ENCODE measurements around the gene PELI3. TPM values are rescaled to one million over a fixed set of nuclear protein-coding genes. Genes with fewer than 3 reads are reported as not detected.

PELI3 gene
- polyA plus RNA-seq, 1 donor from 2014 or later: 13.3 TPM

DNA sequence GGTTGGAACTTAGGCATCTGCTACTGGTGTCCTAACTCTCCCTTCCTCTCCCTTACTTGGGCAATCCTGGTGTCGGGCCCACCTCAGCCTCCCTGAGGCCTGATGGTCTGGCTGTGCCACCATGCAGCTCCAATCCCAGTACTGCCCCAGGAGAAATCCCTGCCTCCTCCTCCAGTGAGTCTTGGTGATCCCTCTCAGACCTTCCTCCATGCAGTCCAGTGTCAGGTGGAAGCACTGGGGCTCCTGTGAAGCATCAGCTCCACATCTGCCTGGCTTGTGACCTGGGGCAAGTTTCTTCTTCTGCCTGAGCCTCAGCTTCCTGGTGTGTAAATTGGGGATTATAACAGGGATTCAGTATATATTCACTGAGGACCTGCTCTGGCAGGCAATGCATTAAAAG is 1.8 kb upstream of the PELI3 start:
- Histone ChIP-seq H3F3A (ENCODE audit: insufficient read depth, low read length, poor library complexity, severe bottlenecking) (no peaks in the 10 kb centered on the region), H3K9ac (ENCODE audit: low read length) (no peak overlapping the region), H3K27ac (ENCODE audit: low read length) (no peak overlapping the region), H4K20me1 (ENCODE audit: insufficient read depth) (no peaks in the 10 kb centered on the region), H3K9me3 (ENCODE audit: low read length) (no peaks in the 10 kb centered on the region), H3K36me3 (ENCODE audit: insufficient read depth, low read length) (no peaks in the 10 kb centered on the region), H3K9me2 (ENCODE audit: insufficient read depth, low read length) (no peaks in the 10 kb centered on the region), H2AFZ (ENCODE audit: low read depth, low read length) (no peak overlapping the region), H3K27me3 (ENCODE audit: insufficient read depth, low read depth, low read length) (no peaks in the 10 kb centered on the region), H3K4me2 (ENCODE audit: low read length) (no peak overlapping the region), H3K79me2 (replicated peaks; ENCODE audit: insufficient read depth, low read length) (no peaks in the 10 kb centered on the region), H3K4me3 (ENCODE audit: low read length) (no peak overlapping the region)
- TF ChIP-seq EZH2 (IDR thresholded peaks at IDR 0.05; ENCODE audit: borderline replicate concordance, insufficient read depth, low read length, poor library complexity, severe bottlenecking): no peak

DNA sequence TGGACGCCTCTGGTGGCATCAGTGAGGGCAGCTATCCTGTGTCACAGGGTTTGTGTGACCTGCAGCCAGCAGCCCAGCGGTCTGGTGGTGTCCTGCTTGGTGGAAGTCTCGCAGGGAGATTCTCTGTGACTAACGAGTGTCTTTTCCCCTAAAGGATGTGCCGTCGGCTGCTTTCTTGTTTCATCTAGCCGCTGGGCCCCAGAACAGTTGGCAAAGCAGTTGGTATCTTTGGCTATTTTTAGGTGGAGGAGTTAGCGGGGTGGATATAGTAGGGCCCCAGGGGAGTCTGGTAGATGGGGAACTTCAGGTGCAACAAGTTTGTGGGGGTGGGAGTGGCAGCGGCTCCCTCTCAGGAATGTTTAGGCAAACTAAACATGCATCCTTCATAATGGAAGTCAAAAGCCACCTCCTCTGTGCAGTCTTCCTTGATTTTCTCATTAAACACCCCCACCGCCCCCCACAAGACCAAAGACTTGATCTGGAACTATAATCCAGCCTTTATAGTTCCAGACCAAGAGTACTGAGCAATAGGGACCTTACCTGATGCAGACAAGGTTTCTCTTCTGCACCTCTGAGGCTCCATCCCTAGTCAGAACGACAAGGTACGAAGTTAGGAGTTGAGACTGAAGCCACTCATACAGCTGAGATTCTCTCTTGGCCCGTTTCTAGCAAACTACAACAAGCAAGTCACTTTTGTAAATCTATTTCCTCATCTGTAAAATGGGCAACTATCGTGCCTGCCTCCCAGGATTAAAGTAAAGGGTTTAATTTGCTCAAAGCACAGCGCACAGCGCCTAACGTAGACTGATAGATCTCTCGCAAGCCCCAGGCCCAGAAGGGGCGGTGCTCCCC is 1.1 kb upstream of the PELI3 start:
- no peaks in the 10 kb centered on the region for H3K9me3 ChIP-seq (ENCODE audit: low read length)
- peak overlapping the region; percentile 66 for H3K4me3 ChIP-seq (ENCODE audit: low read length)
- H2AFZ ChIP-seq (ENCODE audit: low read depth, low read length): no peak overlapping the region
- peak overlapping the region; percentile 91 for H3K9ac ChIP-seq (ENCODE audit: low read length)
- no peaks in the 10 kb centered on the region for H3K36me3 ChIP-seq (ENCODE audit: insufficient read depth, low read length)
- no peaks in the 10 kb centered on the region for H4K20me1 ChIP-seq (ENCODE audit: insufficient read depth)
- no peaks in the 10 kb centered on the region for H3K9me2 ChIP-seq (ENCODE audit: insufficient read depth, low read length)
- H3K27me3 ChIP-seq (ENCODE audit: insufficient read depth, low read depth, low read length): no peaks in the 10 kb centered on the region
- H3F3A ChIP-seq (ENCODE audit: insufficient read depth, low read length, poor library complexity, severe bottlenecking): no peaks in the 10 kb centered on the region
- no peak overlapping the region for H3K27ac ChIP-seq (ENCODE audit: low read length)
- TF ChIP-seq, protein P1, sequence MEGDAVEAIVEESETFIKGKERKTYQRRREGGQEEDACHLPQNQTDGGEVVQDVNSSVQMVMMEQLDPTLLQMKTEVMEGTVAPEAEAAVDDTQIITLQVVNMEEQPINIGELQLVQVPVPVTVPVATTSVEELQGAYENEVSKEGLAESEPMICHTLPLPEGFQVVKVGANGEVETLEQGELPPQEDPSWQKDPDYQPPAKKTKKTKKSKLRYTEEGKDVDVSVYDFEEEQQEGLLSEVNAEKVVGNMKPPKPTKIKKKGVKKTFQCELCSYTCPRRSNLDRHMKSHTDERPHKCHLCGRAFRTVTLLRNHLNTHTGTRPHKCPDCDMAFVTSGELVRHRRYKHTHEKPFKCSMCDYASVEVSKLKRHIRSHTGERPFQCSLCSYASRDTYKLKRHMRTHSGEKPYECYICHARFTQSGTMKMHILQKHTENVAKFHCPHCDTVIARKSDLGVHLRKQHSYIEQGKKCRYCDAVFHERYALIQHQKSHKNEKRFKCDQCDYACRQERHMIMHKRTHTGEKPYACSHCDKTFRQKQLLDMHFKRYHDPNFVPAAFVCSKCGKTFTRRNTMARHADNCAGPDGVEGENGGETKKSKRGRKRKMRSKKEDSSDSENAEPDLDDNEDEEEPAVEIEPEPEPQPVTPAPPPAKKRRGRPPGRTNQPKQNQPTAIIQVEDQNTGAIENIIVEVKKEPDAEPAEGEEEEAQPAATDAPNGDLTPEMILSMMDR (IDR thresholded peaks at IDR 0.05; ENCODE audit: poor library complexity, severe bottlenecking): no peak
- TF ChIP-seq RAD21 (conservative IDR thresholded peaks at IDR 0.05): no peak
- TF ChIP-seq, protein P2, sequence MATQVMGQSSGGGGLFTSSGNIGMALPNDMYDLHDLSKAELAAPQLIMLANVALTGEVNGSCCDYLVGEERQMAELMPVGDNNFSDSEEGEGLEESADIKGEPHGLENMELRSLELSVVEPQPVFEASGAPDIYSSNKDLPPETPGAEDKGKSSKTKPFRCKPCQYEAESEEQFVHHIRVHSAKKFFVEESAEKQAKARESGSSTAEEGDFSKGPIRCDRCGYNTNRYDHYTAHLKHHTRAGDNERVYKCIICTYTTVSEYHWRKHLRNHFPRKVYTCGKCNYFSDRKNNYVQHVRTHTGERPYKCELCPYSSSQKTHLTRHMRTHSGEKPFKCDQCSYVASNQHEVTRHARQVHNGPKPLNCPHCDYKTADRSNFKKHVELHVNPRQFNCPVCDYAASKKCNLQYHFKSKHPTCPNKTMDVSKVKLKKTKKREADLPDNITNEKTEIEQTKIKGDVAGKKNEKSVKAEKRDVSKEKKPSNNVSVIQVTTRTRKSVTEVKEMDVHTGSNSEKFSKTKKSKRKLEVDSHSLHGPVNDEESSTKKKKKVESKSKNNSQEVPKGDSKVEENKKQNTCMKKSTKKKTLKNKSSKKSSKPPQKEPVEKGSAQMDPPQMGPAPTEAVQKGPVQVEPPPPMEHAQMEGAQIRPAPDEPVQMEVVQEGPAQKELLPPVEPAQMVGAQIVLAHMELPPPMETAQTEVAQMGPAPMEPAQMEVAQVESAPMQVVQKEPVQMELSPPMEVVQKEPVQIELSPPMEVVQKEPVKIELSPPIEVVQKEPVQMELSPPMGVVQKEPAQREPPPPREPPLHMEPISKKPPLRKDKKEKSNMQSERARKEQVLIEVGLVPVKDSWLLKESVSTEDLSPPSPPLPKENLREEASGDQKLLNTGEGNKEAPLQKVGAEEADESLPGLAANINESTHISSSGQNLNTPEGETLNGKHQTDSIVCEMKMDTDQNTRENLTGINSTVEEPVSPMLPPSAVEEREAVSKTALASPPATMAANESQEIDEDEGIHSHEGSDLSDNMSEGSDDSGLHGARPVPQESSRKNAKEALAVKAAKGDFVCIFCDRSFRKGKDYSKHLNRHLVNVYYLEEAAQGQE (IDR thresholded peaks at IDR 0.05; ENCODE audit: borderline replicate concordance): no peak
- no peak overlapping the region for H3K4me2 ChIP-seq (ENCODE audit: low read length)
- H3K79me2 ChIP-seq (replicated peaks; ENCODE audit: insufficient read depth, low read length): no peaks in the 10 kb centered on the region

DNA sequence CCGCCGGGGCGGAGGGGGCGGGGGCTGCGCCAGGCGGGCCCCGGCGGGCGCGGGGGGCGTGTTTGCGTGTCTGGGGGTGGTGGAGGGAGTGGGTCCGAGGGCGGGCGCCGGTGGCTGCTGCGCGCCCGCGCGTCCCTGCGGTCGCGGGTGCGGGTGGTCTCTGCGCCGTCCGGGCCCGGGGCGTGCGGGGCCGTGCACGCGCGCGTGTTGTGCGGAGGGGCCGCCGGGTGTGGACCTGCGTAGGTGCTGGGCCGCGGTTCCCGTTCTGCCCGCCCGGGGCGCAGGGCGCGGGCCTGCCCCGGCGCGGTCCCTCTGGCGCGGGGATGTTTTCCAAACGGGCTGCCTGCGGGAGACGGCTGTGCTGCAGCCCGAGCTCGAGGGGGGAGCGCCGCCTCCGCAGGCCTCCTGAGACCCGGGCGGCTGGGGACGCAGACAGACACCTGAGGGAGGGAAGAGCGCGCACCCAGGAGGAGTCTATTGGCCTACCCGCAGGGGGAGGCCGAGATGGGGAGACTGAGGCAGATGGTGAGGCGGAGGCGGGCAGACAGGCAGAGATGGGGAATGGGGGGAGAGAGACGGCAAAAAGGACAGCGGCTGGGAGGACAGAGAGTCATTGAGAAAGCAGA is 442 bp downstream of the PELI3 start:
- Histone ChIP-seq H3K27ac (ENCODE audit: low read length) (peak overlapping the region; percentile 58), H3K79me2 (replicated peaks; ENCODE audit: insufficient read depth, low read length) (no peaks in the 10 kb centered on the region), H3K27me3 (ENCODE audit: insufficient read depth, low read depth, low read length) (no peaks in the 10 kb centered on the region), H4K20me1 (ENCODE audit: insufficient read depth) (no peaks in the 10 kb centered on the region), H3K9me2 (ENCODE audit: insufficient read depth, low read length) (no peaks in the 10 kb centered on the region), H3K36me3 (ENCODE audit: insufficient read depth, low read length) (no peaks in the 10 kb centered on the region), H3K4me2 (ENCODE audit: low read length) (peak overlapping the region; percentile 99), H3K9ac (ENCODE audit: low read length) (peak overlapping the region; percentile 91), H2AFZ (ENCODE audit: low read depth, low read length) (peak overlapping the region; percentile 40), H3F3A (ENCODE audit: insufficient read depth, low read length, poor library complexity, severe bottlenecking) (no peaks in the 10 kb centered on the region), H3K9me3 (ENCODE audit: low read length) (no peaks in the 10 kb centered on the region), H3K4me3 (ENCODE audit: low read length) (peak overlapping the region; percentile 96)
- TF ChIP-seq RAD21 (conservative IDR thresholded peaks at IDR 0.05) (peak; percentile 33), MXI1 (conservative IDR thresholded peaks at IDR 0.05; ENCODE audit: poor library complexity, severe bottlenecking) (peak; percentile 29), POLR2AphosphoS5 (IDR thresholded peaks at IDR 0.05) (peak; percentile 42), SMC3 (conservative IDR thresholded peaks at IDR 0.05; ENCODE audit: poor library complexity) (no peak), EZH2 (IDR thresholded peaks at IDR 0.05; ENCODE audit: borderline replicate concordance, insufficient read depth, low read length, poor library complexity, severe bottlenecking) (no peak), TAF1 (IDR thresholded peaks at IDR 0.05; ENCODE audit: low read depth) (peak; percentile 63)
- TF ChIP-seq, protein P1 (IDR thresholded peaks at IDR 0.05; ENCODE audit: poor library complexity, severe bottlenecking): peak; percentile 69
